ENCODE measurements around the gene POU2F3. TPM values are rescaled to one million over a fixed set of nuclear protein-coding genes. Genes with fewer than 3 reads are reported as not detected.

POU2F3 gene
- total RNA-seq, 3 donors from 2014 or later (not counting 1 experiment from before 2014, with no cell fraction given) = not detected

DNA sequence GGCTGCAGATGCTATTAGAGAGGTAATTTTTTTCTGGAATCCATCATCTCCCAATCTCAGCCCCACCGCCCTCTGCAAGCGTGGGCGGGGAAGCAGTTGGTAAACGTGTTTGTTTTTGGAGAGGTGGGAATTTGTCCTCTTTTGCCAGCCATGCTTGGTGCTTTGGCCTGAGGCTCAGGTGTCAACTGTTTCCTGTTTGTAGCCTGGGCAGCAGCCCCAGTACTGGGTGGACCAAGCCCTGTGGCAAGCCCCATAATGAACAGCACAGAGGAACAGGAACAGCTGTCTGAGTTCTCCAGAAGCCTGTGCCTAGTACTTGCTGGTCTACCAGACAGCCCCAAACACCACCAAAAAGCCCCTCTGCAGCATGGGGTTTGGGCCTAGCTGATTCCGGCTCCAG, 39.6 kb downstream of the POU2F3 start:
- DNase-seq (no peak), ATAC-seq (no peak)
- Histone ChIP-seq H3K27me3 (ENCODE audit: control insufficient read depth, insufficient read depth, low read length) (no peaks in the 10 kb centered on the region), H3K27ac (ENCODE audit: low read length) (no peak overlapping the region), H3K9me3 (ENCODE audit: control insufficient read depth, insufficient read depth, low read length) (no peaks in the 10 kb centered on the region), H3K4me3 (ENCODE audit: low read length) (no peak overlapping the region), H3K36me3 (ENCODE audit: control insufficient read depth, insufficient read depth, low read length) (no peaks in the 10 kb centered on the region), H3K4me1 (ENCODE audit: control insufficient read depth, insufficient read depth, low read length) (no peaks in the 10 kb centered on the region)
- H3K27me3 Mint-ChIP-seq (ENCODE audit: low read depth in 2 of 2) = peaks cover 18 to 23% of the 10 kb centered on the region in 2 donors
- no peaks in the 10 kb centered on the region for H3K36me3 Mint-ChIP-seq
- no peak overlapping the region for H3K4me3 Mint-ChIP-seq
- TF ChIP-seq, protein P1, sequence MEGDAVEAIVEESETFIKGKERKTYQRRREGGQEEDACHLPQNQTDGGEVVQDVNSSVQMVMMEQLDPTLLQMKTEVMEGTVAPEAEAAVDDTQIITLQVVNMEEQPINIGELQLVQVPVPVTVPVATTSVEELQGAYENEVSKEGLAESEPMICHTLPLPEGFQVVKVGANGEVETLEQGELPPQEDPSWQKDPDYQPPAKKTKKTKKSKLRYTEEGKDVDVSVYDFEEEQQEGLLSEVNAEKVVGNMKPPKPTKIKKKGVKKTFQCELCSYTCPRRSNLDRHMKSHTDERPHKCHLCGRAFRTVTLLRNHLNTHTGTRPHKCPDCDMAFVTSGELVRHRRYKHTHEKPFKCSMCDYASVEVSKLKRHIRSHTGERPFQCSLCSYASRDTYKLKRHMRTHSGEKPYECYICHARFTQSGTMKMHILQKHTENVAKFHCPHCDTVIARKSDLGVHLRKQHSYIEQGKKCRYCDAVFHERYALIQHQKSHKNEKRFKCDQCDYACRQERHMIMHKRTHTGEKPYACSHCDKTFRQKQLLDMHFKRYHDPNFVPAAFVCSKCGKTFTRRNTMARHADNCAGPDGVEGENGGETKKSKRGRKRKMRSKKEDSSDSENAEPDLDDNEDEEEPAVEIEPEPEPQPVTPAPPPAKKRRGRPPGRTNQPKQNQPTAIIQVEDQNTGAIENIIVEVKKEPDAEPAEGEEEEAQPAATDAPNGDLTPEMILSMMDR (IDR thresholded peaks at IDR 0.05) = no peak
- H3K9me3 Mint-ChIP-seq = no peaks in the 10 kb centered on the region
- 93% methylated on average over 4 of the region's 5 CpGs for WGBS (ENCODE audit: insufficient coverage)
- H3K4me1 Mint-ChIP-seq = no peaks in the 10 kb centered on the region
- intact Hi-C loops (cut with micrococcal nuclease) = no loop called here
- no peak overlapping the region for H3K27ac Mint-ChIP-seq

DNA sequence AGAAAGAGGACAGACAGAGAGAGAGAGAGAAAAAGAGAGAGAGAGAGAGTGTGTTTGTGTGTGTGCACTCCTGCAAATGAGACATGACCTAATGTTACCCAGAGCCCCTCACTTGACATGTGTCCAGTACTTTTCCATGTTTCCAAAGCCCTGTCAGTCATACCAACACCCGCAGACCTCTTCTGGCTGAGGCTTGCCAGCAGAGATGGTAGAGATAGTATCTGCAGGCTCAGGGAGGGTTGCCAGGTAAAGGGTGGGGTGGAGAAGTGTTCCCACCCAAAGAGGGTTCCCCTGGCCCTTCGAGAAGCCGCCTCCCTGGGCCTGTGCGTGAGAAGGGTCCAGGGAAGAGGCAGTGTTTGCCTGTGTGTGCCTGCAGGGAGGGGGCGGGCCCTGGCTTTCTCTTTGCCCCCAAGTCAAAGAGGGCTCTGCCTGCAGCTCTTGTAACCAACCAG, 40.7 kb downstream of the POU2F3 start:
- Histone ChIP-seq H3K4me1 (ENCODE audit: control insufficient read depth, insufficient read depth, low read length) (no peaks in the 10 kb centered on the region), H3K27ac (ENCODE audit: low read length) (no peak overlapping the region), H3K9me3 (ENCODE audit: control insufficient read depth, insufficient read depth, low read length) (no peaks in the 10 kb centered on the region), H3K36me3 (ENCODE audit: control insufficient read depth, insufficient read depth, low read length) (no peaks in the 10 kb centered on the region), H3K27me3 (ENCODE audit: control insufficient read depth, insufficient read depth, low read length) (no peaks in the 10 kb centered on the region), H3K4me3 (ENCODE audit: low read length) (no peak overlapping the region)
- intact Hi-C loops (cut with micrococcal nuclease) = no loop called here
- Mint-ChIP-seq H3K36me3 (no peaks in the 10 kb centered on the region), H3K9me3 (no peaks in the 10 kb centered on the region), H3K4me3 (no peak overlapping the region), H3K4me1 (no peaks in the 10 kb centered on the region), H3K27ac (no peak overlapping the region), H3K27me3 (ENCODE audit: low read depth in 2 of 2) (peaks cover 11 to 17% of the 10 kb centered on the region in 2 donors)
- DNase-seq (no peak), ATAC-seq (no peak)
- TF ChIP-seq, protein P1 (IDR thresholded peaks at IDR 0.05) = no peak
- 79% methylated on average over 5 of the region's 5 CpGs for WGBS (ENCODE audit: insufficient coverage)

DNA sequence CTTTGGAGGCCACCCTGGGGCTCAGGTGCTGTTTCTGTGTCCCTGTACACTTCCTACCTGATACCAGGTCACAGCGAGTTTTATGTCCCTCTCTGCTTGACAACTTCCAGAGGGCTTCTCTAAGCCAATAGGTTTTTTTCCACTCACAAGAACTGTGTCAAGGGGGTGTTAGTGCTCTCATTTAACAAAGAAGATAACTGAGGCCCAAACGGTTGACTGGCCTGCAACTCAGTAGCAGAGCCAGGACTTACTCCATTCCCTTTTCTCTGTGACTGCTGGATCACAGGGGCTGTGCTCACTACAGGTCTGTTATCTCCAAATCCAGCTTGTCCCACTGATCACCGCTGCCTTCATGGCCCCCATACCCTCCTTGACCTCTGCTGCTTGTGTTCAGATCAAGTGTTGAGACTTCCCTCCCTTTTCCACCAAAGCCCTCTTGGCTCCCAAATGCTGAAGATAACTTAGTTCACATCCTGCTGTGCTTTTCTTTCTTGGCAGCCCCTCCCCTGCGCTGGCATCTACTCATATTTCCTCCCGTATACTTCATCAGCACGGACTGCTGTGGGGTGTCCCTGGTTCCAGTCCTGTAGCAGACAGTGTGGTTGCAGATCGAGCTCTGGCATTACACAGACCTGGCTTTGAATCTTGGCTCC, 41.3 kb downstream of the POU2F3 start:
- H3K36me3 ChIP-seq (ENCODE audit: control insufficient read depth, insufficient read depth, low read length) = no peaks in the 10 kb centered on the region
- intact Hi-C loops (cut with micrococcal nuclease) = no loop called here
- Mint-ChIP-seq H3K4me1 (no peaks in the 10 kb centered on the region), H3K9me3 (no peaks in the 10 kb centered on the region), H3K4me3 (no peak overlapping the region), H3K27ac (no peak overlapping the region), H3K27me3 (ENCODE audit: low read depth in 2 of 2) (peaks cover 11 to 17% of the 10 kb centered on the region in 2 donors), H3K36me3 (no peaks in the 10 kb centered on the region)
- H3K4me1 ChIP-seq (ENCODE audit: control insufficient read depth, insufficient read depth, low read length) = no peaks in the 10 kb centered on the region
- no peak for ATAC-seq
- H3K4me3 ChIP-seq (ENCODE audit: low read length) = no peak overlapping the region
- no peak for DNase-seq
- TF ChIP-seq, protein P1 (IDR thresholded peaks at IDR 0.05) = no peak
- H3K9me3 ChIP-seq (ENCODE audit: control insufficient read depth, insufficient read depth, low read length) = no peaks in the 10 kb centered on the region
- 75% methylated on average over 7 of the region's 7 CpGs for WGBS (ENCODE audit: insufficient coverage)
- H3K27me3 ChIP-seq (ENCODE audit: control insufficient read depth, insufficient read depth, low read length) = no peaks in the 10 kb centered on the region
- no peak overlapping the region for H3K27ac ChIP-seq (ENCODE audit: low read length)

DNA sequence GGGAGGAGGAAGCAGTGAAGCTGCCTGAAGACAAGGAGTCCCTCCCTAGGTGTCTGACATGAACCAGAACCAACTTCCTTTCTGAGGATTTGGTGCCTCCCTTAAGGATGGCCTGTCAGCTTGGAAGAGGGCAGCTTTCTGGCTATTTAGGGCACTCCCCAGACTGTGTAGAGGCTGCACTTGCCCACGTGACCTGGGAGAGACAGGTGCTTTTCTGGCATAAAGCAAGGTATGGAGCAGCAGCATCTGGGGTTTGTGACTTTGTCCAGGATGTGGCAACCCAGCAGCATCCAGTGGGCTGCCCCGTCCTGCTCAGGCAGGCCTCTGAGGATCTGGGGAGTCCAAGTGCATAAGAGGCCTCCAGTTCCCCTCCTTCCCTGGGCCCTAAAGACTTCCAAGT, 43.2 kb downstream of the POU2F3 start:
- no peak overlapping the region for H3K4me3 Mint-ChIP-seq
- H3K4me3 ChIP-seq (ENCODE audit: low read length) = no peak overlapping the region
- H3K36me3 Mint-ChIP-seq = no peaks in the 10 kb centered on the region
- intact Hi-C loops (cut with micrococcal nuclease) = no loop called here
- no peaks in the 10 kb centered on the region for H3K27me3 ChIP-seq (ENCODE audit: control insufficient read depth, insufficient read depth, low read length)
- H3K9me3 ChIP-seq (ENCODE audit: control insufficient read depth, insufficient read depth, low read length) = no peaks in the 10 kb centered on the region
- DNase-seq (no peak), ATAC-seq (no peak)
- H3K36me3 ChIP-seq (ENCODE audit: control insufficient read depth, insufficient read depth, low read length) = no peaks in the 10 kb centered on the region
- no peaks in the 10 kb centered on the region for H3K9me3 Mint-ChIP-seq
- H3K27me3 Mint-ChIP-seq (ENCODE audit: low read depth in 2 of 2) = peaks cover 15 to 21% of the 10 kb centered on the region in 2 donors
- no peaks in the 10 kb centered on the region for H3K4me1 Mint-ChIP-seq
- TF ChIP-seq, protein P1 (IDR thresholded peaks at IDR 0.05) = no peak
- H3K27ac ChIP-seq (ENCODE audit: low read length) = no peak overlapping the region
- WGBS (ENCODE audit: insufficient coverage) = 83% methylated on average over 2 of the region's 2 CpGs
- H3K27ac Mint-ChIP-seq = no peak overlapping the region
- no peaks in the 10 kb centered on the region for H3K4me1 ChIP-seq (ENCODE audit: control insufficient read depth, insufficient read depth, low read length)

All from natural killer cell (primary cell).